Skin of body (tissue), 1 donor: ENCODE results near the gene CXorf38. TPM values are rescaled to one million over a fixed set of nuclear protein-coding genes. Genes with fewer than 3 reads are reported as not detected.

ENCODE experiments used
- total RNA-seq: library from RNA; depleted of rRNA; stranded (reverse); fragments of >200 nt; gene quantifications from one replicate; pipeline ENCODE4 v1.2.3, GENCODE V29; 2014

CXorf38 gene
- total RNA-seq, 1 donor from 2014 or later = 9.5 TPM

Other genes with a start within 250 kb of the CXorf38 start
- gene ATP6AP2, start 66.6 kb downstream of the CXorf38 start, total RNA-seq = 72.8 TPM
- not detected for gene MPC1L, start 24.1 kb downstream of the CXorf38 start, total RNA-seq
- gene MED14, start 88.0 kb upstream of the CXorf38 start, total RNA-seq = 36.2 TPM